ENCODE results near the gene MBD6. TPM values are rescaled to one million over a fixed set of nuclear protein-coding genes. Genes with fewer than 3 reads are reported as not detected.
"Not testable (repeated sequence)": the region's sequence is repeated elsewhere in the genome, so short reads cannot be mapped to it uniquely, and the experiment has no call there.

The MBD6 gene
- total RNA-seq, 1 donor from 2014 or later = 85.8 TPM

GRCh38 chr12:57560516-57560915 is 37.9 kb downstream of the MBD6 start:
- H3K36me3 ChIP-seq = no peaks in the 10 kb centered on the region
- TF ChIP-seq, protein P1, sequence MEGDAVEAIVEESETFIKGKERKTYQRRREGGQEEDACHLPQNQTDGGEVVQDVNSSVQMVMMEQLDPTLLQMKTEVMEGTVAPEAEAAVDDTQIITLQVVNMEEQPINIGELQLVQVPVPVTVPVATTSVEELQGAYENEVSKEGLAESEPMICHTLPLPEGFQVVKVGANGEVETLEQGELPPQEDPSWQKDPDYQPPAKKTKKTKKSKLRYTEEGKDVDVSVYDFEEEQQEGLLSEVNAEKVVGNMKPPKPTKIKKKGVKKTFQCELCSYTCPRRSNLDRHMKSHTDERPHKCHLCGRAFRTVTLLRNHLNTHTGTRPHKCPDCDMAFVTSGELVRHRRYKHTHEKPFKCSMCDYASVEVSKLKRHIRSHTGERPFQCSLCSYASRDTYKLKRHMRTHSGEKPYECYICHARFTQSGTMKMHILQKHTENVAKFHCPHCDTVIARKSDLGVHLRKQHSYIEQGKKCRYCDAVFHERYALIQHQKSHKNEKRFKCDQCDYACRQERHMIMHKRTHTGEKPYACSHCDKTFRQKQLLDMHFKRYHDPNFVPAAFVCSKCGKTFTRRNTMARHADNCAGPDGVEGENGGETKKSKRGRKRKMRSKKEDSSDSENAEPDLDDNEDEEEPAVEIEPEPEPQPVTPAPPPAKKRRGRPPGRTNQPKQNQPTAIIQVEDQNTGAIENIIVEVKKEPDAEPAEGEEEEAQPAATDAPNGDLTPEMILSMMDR (IDR thresholded peaks at IDR 0.05) = no peak
- H3K27me3 ChIP-seq = no peaks in the 10 kb centered on the region
- no peak for ATAC-seq
- H3K4me3 ChIP-seq = no peak overlapping the region
- H3K9me3 ChIP-seq = no peaks in the 10 kb centered on the region
- no peak overlapping the region for H3K27ac ChIP-seq
- no peaks in the 10 kb centered on the region for H3K4me1 ChIP-seq
- no peak for DNase-seq
- intact Hi-C loops (cut with DNase I) = no loop called here

- H3K27me3 ChIP-seq; H3K9me3 ChIP-seq; H3K4me3 ChIP-seq; ATAC-seq; H3K27ac ChIP-seq; DNase-seq; H3K36me3 ChIP-seq; intact Hi-C loops (cut with DNase I); H3K4me1 ChIP-seq: not testable (repeated sequence)
Observed at GRCh38 chr12:57561117-57561516, 38.5 kb downstream of the MBD6 start.

GRCh38 chr12:57563358-57563757 is 40.7 kb downstream of the MBD6 start:
- Histone ChIP-seq H3K27ac (no peak overlapping the region), H3K4me1 (no peaks in the 10 kb centered on the region), H3K27me3 (no peaks in the 10 kb centered on the region), H3K4me3 (no peak overlapping the region), H3K9me3 (no peaks in the 10 kb centered on the region), H3K36me3 (no peaks in the 10 kb centered on the region)
- ATAC-seq = no peak
- TF ChIP-seq, protein P1 (IDR thresholded peaks at IDR 0.05) = no peak
- intact Hi-C loops (cut with DNase I) = no loop called here
- DNase-seq = no peak

DNA sequence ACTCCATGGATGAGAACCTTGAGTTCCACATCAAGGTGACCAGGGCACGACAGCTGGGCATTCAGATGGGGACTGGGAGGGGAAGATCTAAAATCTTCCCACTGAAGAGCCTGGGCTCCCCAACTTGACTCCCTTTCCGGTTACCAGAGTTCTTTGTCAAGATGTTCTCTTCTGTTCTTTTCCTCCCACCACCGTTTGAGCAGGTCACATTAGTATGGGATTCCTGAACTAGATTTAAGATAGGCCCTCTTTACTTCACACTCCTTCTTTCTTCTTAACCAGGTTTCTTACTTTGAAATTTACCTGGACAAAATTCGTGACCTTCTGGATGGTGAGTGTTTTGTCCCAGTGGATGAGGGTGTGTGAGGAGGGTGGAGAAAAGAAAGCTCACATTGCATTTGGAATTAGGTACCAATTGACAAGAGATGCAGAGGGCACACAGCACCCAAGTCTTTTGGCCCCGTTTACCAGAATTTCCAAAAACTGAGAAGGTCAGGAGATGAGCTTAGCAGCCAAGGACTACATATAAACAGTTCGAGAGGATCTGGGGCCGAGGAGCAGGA is 41.6 kb downstream of the MBD6 start:
- H3K27ac ChIP-seq = no peak overlapping the region
- no peaks in the 10 kb centered on the region for H3K36me3 ChIP-seq
- TF ChIP-seq, protein P1 (IDR thresholded peaks at IDR 0.05) = no peak
- no peaks in the 10 kb centered on the region for H3K4me1 ChIP-seq
- no peaks in the 10 kb centered on the region for H3K27me3 ChIP-seq
- DNase-seq (no peak), ATAC-seq (no peak)
- no peaks in the 10 kb centered on the region for H3K9me3 ChIP-seq
- no peak overlapping the region for H3K4me3 ChIP-seq
- intact Hi-C loops (cut with DNase I) = no loop called here

- Histone ChIP-seq H3K27ac (no peak overlapping the region), H3K9me3 (no peaks in the 10 kb centered on the region), H3K36me3 (no peaks in the 10 kb centered on the region), H3K4me3 (no peak overlapping the region), H3K4me1 (no peaks in the 10 kb centered on the region), H3K27me3 (no peaks in the 10 kb centered on the region)
- intact Hi-C loops (cut with DNase I) = no loop called here
- no peak for ATAC-seq
- no peak for DNase-seq
- TF ChIP-seq, protein P1 (IDR thresholded peaks at IDR 0.05) = no peak
Observed at GRCh38 chr12:57568838-57569237, 46.2 kb downstream of the MBD6 start.

- no peaks in the 10 kb centered on the region for H3K36me3 ChIP-seq
- ATAC-seq (no peak), DNase-seq (no peak)
- H3K4me3 ChIP-seq = no peak overlapping the region
- intact Hi-C loops (cut with DNase I) = no loop called here
- no peaks in the 10 kb centered on the region for H3K27me3 ChIP-seq
- H3K27ac ChIP-seq = no peak overlapping the region
- H3K4me1 ChIP-seq = no peaks in the 10 kb centered on the region
- TF ChIP-seq, protein P1 (IDR thresholded peaks at IDR 0.05) = no peak
- H3K9me3 ChIP-seq = no peaks in the 10 kb centered on the region
Observed at GRCh38 chr12:57569858-57570257, 47.2 kb downstream of the MBD6 start.

- intact Hi-C loops (cut with DNase I); H3K36me3 ChIP-seq; H3K27ac ChIP-seq; H3K27me3 ChIP-seq; H3K9me3 ChIP-seq; DNase-seq; H3K4me1 ChIP-seq; ATAC-seq; H3K4me3 ChIP-seq: not testable (repeated sequence)
Observed at GRCh38 chr12:57570438-57570837, 47.8 kb downstream of the MBD6 start.

Data from upper lobe of right lung (tissue), 1 donor.